Neuronal stem cell (in vitro differentiated cells): ENCODE results near the gene ST7.
A peak's percentile ranks its signal among the peaks of the same experiment; 100 is the strongest.

Source experiments
- DNase-seq: peaks from one replicate; pipeline ENCODE4 v3.0.0-alpha.2; 2013; ENCODE audit warnings: low spot score
- H2AFZ ChIP-seq: one replicate; pipeline ENCODE4 v1.6.1; 2013; ENCODE audit warnings: mild to moderate bottlenecking, low read length, inconsistent platforms
- H2AK5ac ChIP-seq: 2 replicates; pipeline ENCODE4 v1.6.1; 2013; ENCODE audit warnings: low read depth, mild to moderate bottlenecking, inconsistent platforms, low read length, moderate library complexity, mixed read lengths
- H2BK120ac ChIP-seq: 2 replicates; pipeline ENCODE4 v1.6.1; 2013; ENCODE audit warnings: low read depth, mild to moderate bottlenecking, inconsistent platforms, low read length, moderate library complexity, mixed read lengths
- H2BK12ac ChIP-seq: one replicate; pipeline ENCODE4 v1.6.1; 2013; ENCODE audit warnings: low read length, inconsistent platforms
- H2BK15ac ChIP-seq: 2 replicates; pipeline ENCODE4 v1.6.1; 2013; ENCODE audit warnings: mild to moderate bottlenecking, low read length, inconsistent platforms, mixed read lengths
- H2BK5ac ChIP-seq: one replicate; pipeline ENCODE4 v1.6.1; 2013; ENCODE audit warnings: inconsistent platforms, mild to moderate bottlenecking, low read length, moderate library complexity
- H3K14ac ChIP-seq: one replicate; pipeline ENCODE4 v1.6.1; 2013; ENCODE audit warnings: low read length, inconsistent platforms
- H3K18ac ChIP-seq: 2 replicates; pipeline ENCODE4 v1.6.1; 2013; ENCODE audit warnings: low read length, inconsistent platforms
- H3K23ac ChIP-seq: 2 replicates; pipeline ENCODE4 v1.6.1; 2013; ENCODE audit warnings: low read depth, mild to moderate bottlenecking, mixed read lengths, low read length, inconsistent platforms; ENCODE audit not compliant: poor library complexity
- H3K27ac ChIP-seq: replicated peaks from 3 replicates; pipeline ENCODE4 v1.5.1; 2013; ENCODE audit warnings: low read length, inconsistent platforms
- H3K27me3 ChIP-seq, 3 experiments: 2 replicates each; pipeline ENCODE4 v1.6.1; 2013; ENCODE audit warnings: low read length in 3 of 3, mild to moderate bottlenecking in 2 of 3, inconsistent platforms in 1 of 3, low read depth in 1 of 3, mixed read lengths in 1 of 3, moderate library complexity in 1 of 3; ENCODE audit not compliant: control insufficient read depth in 3 of 3, insufficient read depth in 3 of 3
- H3K36me3 ChIP-seq, 2 donors: replicated peaks in 1 of 2; 2 replicates each; pipeline ENCODE4 v1.6.1; 2013; ENCODE audit warnings: low read length in 2 of 2; ENCODE audit not compliant: control insufficient read depth in 2 of 2, insufficient read depth in 2 of 2
- H3K4ac ChIP-seq: 2 replicates; pipeline ENCODE4 v1.6.1; 2013; ENCODE audit warnings: inconsistent platforms, mild to moderate bottlenecking, low read length, moderate library complexity
- H3K4me1 ChIP-seq, 2 donors: 1 replicate in 1 of 2; 2 replicates in 1 of 2; pipeline ENCODE4 v1.6.1; 2013; ENCODE audit warnings: low read length in 2 of 2, low read depth in 1 of 2; ENCODE audit not compliant: control insufficient read depth in 2 of 2, insufficient read depth in 1 of 2
- H3K4me2 ChIP-seq: one replicate; pipeline ENCODE4 v1.6.1; 2013; ENCODE audit warnings: mild to moderate bottlenecking, low read length, inconsistent platforms; ENCODE audit not compliant: insufficient read depth, poor library complexity, severe bottlenecking
- H3K4me3 ChIP-seq, 2 donors: 2 replicates each; pipeline ENCODE4 v1.5.1; 2013; ENCODE audit warnings: low read length in 2 of 2, mild to moderate bottlenecking in 2 of 2, inconsistent platforms in 1 of 2, moderate library complexity in 1 of 2
- H3K79me1 ChIP-seq: one replicate; pipeline ENCODE4 v1.6.1; 2013; ENCODE audit warnings: low read depth, mild to moderate bottlenecking, inconsistent platforms, low read length, moderate library complexity
- H3K9ac ChIP-seq: one replicate; pipeline ENCODE4 v1.6.1; 2013; ENCODE audit warnings: mild to moderate bottlenecking, low read depth, low read length, inconsistent platforms; ENCODE audit not compliant: poor library complexity
- H3K9me3 ChIP-seq, 2 donors: replicated peaks in 1 of 2; 2 replicates each; pipeline versions ENCODE3 to v1.6.1; 2013; ENCODE audit warnings: low read length in 2 of 2, mild to moderate bottlenecking in 2 of 2, inconsistent platforms in 1 of 2, low read depth in 1 of 2, mixed read lengths in 1 of 2, moderate library complexity in 1 of 2; ENCODE audit not compliant: control insufficient read depth in 2 of 2, insufficient read depth in 1 of 2
- H4K8ac ChIP-seq: one replicate; pipeline ENCODE4 v1.6.1; 2013; ENCODE audit warnings: low read depth, mild to moderate bottlenecking, inconsistent platforms, low read length, moderate library complexity
- H4K91ac ChIP-seq: one replicate; pipeline ENCODE4 v1.6.1; 2013; ENCODE audit warnings: low read length, low read depth, mild to moderate bottlenecking, inconsistent platforms; ENCODE audit not compliant: poor library complexity
- WGBS, 2 donors: extraction: QIAGEN DNeasy Blood & Tissue Kit; methylation state at CpG; one replicate each; pipeline ENCODE4 v1.1.7; 2013; ENCODE audit warnings: missing lambda C conversion rate in 2 of 2, mixed read lengths in 1 of 2; ENCODE audit not compliant: insufficient read length in 2 of 2, insufficient replicate concordance in 1 of 2; ENCODE audit errors: extremely low coverage in 2 of 2; 5-methylcytosine and 5-hydroxymethylcytosine counted together

The ST7 gene

GRCh38 chr7:117248829-117249228, 295.5 kb downstream of the ST7 start:
- H3K27ac ChIP-seq = no peak overlapping the region
- no peak overlapping the region for H3K14ac ChIP-seq
- no peak overlapping the region for H2BK12ac ChIP-seq
- no peak overlapping the region for H3K9ac ChIP-seq
- peak overlapping the region; percentile 76 for H2AFZ ChIP-seq
- no peak for DNase-seq
- H3K4me2 ChIP-seq = no peak overlapping the region
- no peak overlapping the region for H2BK15ac ChIP-seq
- peaks cover 0 to 2% of the 10 kb centered on the region in 2 donors for H3K9me3 ChIP-seq
- H4K8ac ChIP-seq = no peak overlapping the region
- no peak overlapping the region for H2BK5ac ChIP-seq
- no peak overlapping the region for H2AK5ac ChIP-seq
- H3K79me1 ChIP-seq = no peaks in the 10 kb centered on the region
- no peak overlapping the region for H3K4ac ChIP-seq
- no peak overlapping the region for H3K23ac ChIP-seq
- no peak overlapping the region for H2BK120ac ChIP-seq
- no peaks in the 10 kb centered on the region for H3K27me3 ChIP-seq
- no peaks in the 10 kb centered on the region for H3K36me3 ChIP-seq
- H3K4me1 ChIP-seq = peaks cover 2 to 5% of the 10 kb centered on the region in 2 donors
- H4K91ac ChIP-seq = no peak overlapping the region
- H3K18ac ChIP-seq = no peak overlapping the region
- WGBS, 2 donors = no CpG with 5 or more reads among the region's 5 CpGs
- H3K4me3 ChIP-seq = no peak overlapping the region

GRCh38 chr7:117249696-117250095, 296.4 kb downstream of the ST7 start:
- H3K4me3 ChIP-seq = no peak overlapping the region
- no peak overlapping the region for H2AFZ ChIP-seq
- peak overlapping the region; percentile 42 for H2BK5ac ChIP-seq
- WGBS, 2 donors = 100% methylated on average over 2 of the region's 5 CpGs; no CpG with 5 or more reads in 1 of the 2 donors
- no peak overlapping the region for H3K27ac ChIP-seq
- no peaks in the 10 kb centered on the region for H3K36me3 ChIP-seq
- H2BK120ac ChIP-seq = no peak overlapping the region
- no peak overlapping the region for H2BK12ac ChIP-seq
- H2AK5ac ChIP-seq = no peak overlapping the region
- no peak overlapping the region for H4K8ac ChIP-seq
- no peak overlapping the region for H4K91ac ChIP-seq
- no peak overlapping the region for H3K23ac ChIP-seq
- H3K9ac ChIP-seq = no peak overlapping the region
- peaks cover 2 to 5% of the 10 kb centered on the region in 2 donors for H3K4me1 ChIP-seq
- no peak overlapping the region for H3K18ac ChIP-seq
- DNase-seq = no peak
- H3K4ac ChIP-seq = no peak overlapping the region
- no peak overlapping the region for H3K14ac ChIP-seq
- H2BK15ac ChIP-seq = no peak overlapping the region
- H3K4me2 ChIP-seq = no peak overlapping the region
- H3K79me1 ChIP-seq = no peaks in the 10 kb centered on the region
- H3K9me3 ChIP-seq = peaks cover 0 to 2% of the 10 kb centered on the region in 2 donors
- no peaks in the 10 kb centered on the region for H3K27me3 ChIP-seq

GRCh38 chr7:117250245-117250644, 296.9 kb downstream of the ST7 start:
- Histone ChIP-seq H3K27ac (no peak overlapping the region), H3K4me1 (peaks cover 2 to 5% of the 10 kb centered on the region in 2 donors), H3K36me3 (no peaks in the 10 kb centered on the region), H3K4ac (no peak overlapping the region), H3K4me3 (no peak overlapping the region), H4K8ac (no peak overlapping the region), H3K9me3 (peaks cover 0 to 2% of the 10 kb centered on the region in 2 donors), H2BK120ac (no peak overlapping the region), H2BK5ac (no peak overlapping the region), H2AFZ (no peak overlapping the region), H3K14ac (no peak overlapping the region), H3K18ac (no peak overlapping the region), H3K79me1 (no peaks in the 10 kb centered on the region), H3K9ac (no peak overlapping the region), H4K91ac (no peak overlapping the region), H3K4me2 (no peak overlapping the region), H2BK12ac (no peak overlapping the region), H3K23ac (no peak overlapping the region), H2BK15ac (no peak overlapping the region), H3K27me3 (no peaks in the 10 kb centered on the region), H2AK5ac (no peak overlapping the region)
- no peak for DNase-seq

- Histone ChIP-seq H3K27ac (no peak overlapping the region), H3K36me3 (no peaks in the 10 kb centered on the region), H4K8ac (no peak overlapping the region), H3K79me1 (no peaks in the 10 kb centered on the region), H2BK12ac (no peak overlapping the region), H3K4me2 (no peak overlapping the region), H3K27me3 (no peaks in the 10 kb centered on the region), H2AFZ (no peak overlapping the region), H3K14ac (no peak overlapping the region), H2BK5ac (no peak overlapping the region), H3K4me3 (no peak overlapping the region), H2AK5ac (no peak overlapping the region), H3K4ac (no peak overlapping the region), H4K91ac (no peak overlapping the region), H3K9ac (no peak overlapping the region), H3K9me3 (peaks cover 0 to 2% of the 10 kb centered on the region in 2 donors), H3K23ac (no peak overlapping the region), H2BK15ac (no peak overlapping the region), H3K4me1 (peaks cover 2 to 5% of the 10 kb centered on the region in 2 donors), H2BK120ac (no peak overlapping the region), H3K18ac (no peak overlapping the region)
- WGBS, 2 donors = no CpG with 5 or more reads among the region's 4 CpGs
- DNase-seq = no peak
Observed at GRCh38 chr7:117250801-117251200, 297.5 kb downstream of the ST7 start.
